GM12878 (cell line): ENCODE measurements around the gene TBC1D10B. TPM values are rescaled to one million over a fixed set of nuclear protein-coding genes. Genes with fewer than 3 reads are reported as not detected.
A peak's percentile ranks its signal among the peaks of the same experiment; 100 is the strongest.

Experiments used
- ATAC-seq: fragments of 200-7000 bp; cut with Tn5 transposase; 3 replicates; pipeline ENCODE4 v1.9.1; 2020; ENCODE audit warnings: mild to moderate bottlenecking, moderate library complexity
- BruUV-seq: library from RNA; stranded (reverse); fragments of 400-500 nt; replicated peaks from 2 replicates; lab custom pipeline; 2021; lab: Mats Ljungman, UMichigan
- CTCF ChIA-PET: fragments of 300-600 bp; sonication (Branson Sonifier 250); formaldehyde crosslinking; extraction: SDS; loops from one replicate; lab custom pipeline; 2021; ENCODE audit warnings: inconsistent platforms; lab: Yijun Ruan, JAX
- POLR2A ChIA-PET: fragments of 350-600 bp; formaldehyde crosslinking; extraction: SDS; loops from one replicate; lab custom pipeline; 2021; ENCODE audit warnings: inconsistent platforms; lab: Charles Lee
- RAD21 ChIA-PET: fragments of 300-600 bp; sonication (Branson Sonifier 250); formaldehyde crosslinking; loops from one replicate; lab custom pipeline; 2023; ENCODE audit warnings: antibody characterized with exemption; ENCODE audit not compliant: unreplicated experiment; lab: Charles Lee
- SMC1A ChIA-PET: fragments of 300-600 bp; sonication (Branson Sonifier 250); formaldehyde crosslinking; loops from one replicate; lab custom pipeline; 2023; ENCODE audit not compliant: unreplicated experiment, uncharacterized antibody; lab: Charles Lee
- DNase-seq: peaks from one replicate; pipeline ENCODE4 v3.0.0-alpha.2; 2011; ENCODE audit warnings: low read depth, low spot score
- FAIRE-seq: peaks from 3 replicates; lab custom pipeline; 2011; peaks lifted over from hg19 to GRCh38; lab: Jason Lieb, UNC
- H2AFZ ChIP-seq: 2 replicates; pipeline ENCODE4 v1.6.0; 2011; ENCODE audit warnings: low read depth, low read length, control low read depth; ENCODE audit not compliant: control insufficient read depth
- H3K27ac ChIP-seq: 2 replicates; pipeline ENCODE4 v1.5.1; 2011; ENCODE audit warnings: control low read depth; ENCODE audit not compliant: control insufficient read depth, insufficient read depth
- H3K27me3 ChIP-seq, 2 experiments: replicated peaks in 1 of 2; 2 replicates each; pipeline versions ENCODE4 v1.6.0 to v1.6.1; 2011; ENCODE audit warnings: low read length in 1 of 2; ENCODE audit not compliant: control insufficient read depth in 2 of 2, insufficient read depth in 2 of 2
- H3K36me3 ChIP-seq, 2 experiments: 2 replicates each; pipeline ENCODE4 v1.5.1; 2011; ENCODE audit warnings: low read length in 1 of 2; ENCODE audit not compliant: control insufficient read depth in 2 of 2, insufficient read depth in 2 of 2
- H3K4me1 ChIP-seq: 2 replicates; pipeline ENCODE4 v1.6.1; 2011; ENCODE audit warnings: mild to moderate bottlenecking, low read length, moderate library complexity, mixed read lengths; ENCODE audit not compliant: control insufficient read depth, insufficient read depth
- H3K4me2 ChIP-seq: 2 replicates; pipeline ENCODE4 v1.6.0; 2011; ENCODE audit warnings: control low read depth; ENCODE audit not compliant: control insufficient read depth, insufficient read depth
- H3K4me3 ChIP-seq: fragments of 200-600 bp; sonication (generic); 2 replicates; pipeline ENCODE4 v1.5.1; 2016
- H3K79me2 ChIP-seq: 2 replicates; pipeline ENCODE4 v1.6.0; 2011; ENCODE audit warnings: low read length; ENCODE audit not compliant: control insufficient read depth, insufficient read depth
- H3K9ac ChIP-seq: 2 replicates; pipeline ENCODE4 v1.8.0; 2011; ENCODE audit warnings: low read length, control low read depth, mixed read lengths; ENCODE audit not compliant: control insufficient read depth, insufficient read depth
- H3K9me3 ChIP-seq: replicated peaks from 3 replicates; pipeline ENCODE4 v1.5.1; 2011; ENCODE audit warnings: mild to moderate bottlenecking, low read length; ENCODE audit not compliant: control insufficient read depth, insufficient read depth
- H4K20me1 ChIP-seq: 2 replicates; pipeline ENCODE4 v1.6.0; 2011; ENCODE audit not compliant: control insufficient read depth, insufficient read depth
- ASH2L ChIP-seq: fragments of 300-600, 200-600 bp; sonication (generic); IDR thresholded peaks from 2 replicates; pipeline ENCODE4 v1.6.1; 2017; ENCODE audit warnings: low read depth, mild to moderate bottlenecking, borderline replicate concordance
- CREM ChIP-seq: IDR thresholded peaks from 2 replicates; pipeline ENCODE4 v1.6.1; 2014; ENCODE audit warnings: antibody characterized with exemption, low read depth
- CUX1 ChIP-seq: IDR thresholded peaks from 2 replicates; pipeline ENCODE4 v1.6.1; 2012; ENCODE audit warnings: improper control_type of control experiment, low read depth, low read length; ENCODE audit not compliant: insufficient replicate concordance
- IKZF2 ChIP-seq, 2 experiments: fragments of 450-650 bp; IDR thresholded peaks; 2 replicates each; pipeline ENCODE4 v1.6.1; 2017; ENCODE audit warnings: mild to moderate bottlenecking in 2 of 2, moderate library complexity in 2 of 2
- MYB ChIP-seq: fragments of 150-350 bp; IDR thresholded peaks from 2 replicates; pipeline ENCODE4 v1.6.1; 2014; ENCODE audit warnings: mild to moderate bottlenecking, low read depth, low read length, borderline replicate concordance
- NFYB ChIP-seq: IDR thresholded peaks from 2 replicates; pipeline ENCODE4 v1.6.1; 2011; ENCODE audit warnings: low read depth, mild to moderate bottlenecking, low read length, improper control_type of control experiment, moderate library complexity; ENCODE audit not compliant: insufficient read depth
- NR2F1 ChIP-seq: fragments of 450-650 bp; conservative IDR thresholded peaks from 2 replicates; pipeline ENCODE4 v1.6.1; 2017; ENCODE audit warnings: mild to moderate bottlenecking
- SMAD1 ChIP-seq: fragments of 450-650 bp; IDR thresholded peaks from 2 replicates; pipeline ENCODE4 v1.6.1; 2018; ENCODE audit warnings: mild to moderate bottlenecking, low read depth; ENCODE audit not compliant: partially characterized antibody
- TCF3 ChIP-seq: IDR thresholded peaks from 2 replicates; pipeline ENCODE4 v1.6.1; 2012; ENCODE audit warnings: low read depth, mild to moderate bottlenecking, low read length, borderline replicate concordance; ENCODE audit not compliant: insufficient read depth
- TCF7 ChIP-seq: IDR thresholded peaks from 2 replicates; pipeline ENCODE4 v1.6.1; 2014; ENCODE audit warnings: antibody characterized with exemption, borderline replicate concordance
- WRNIP1 ChIP-seq: IDR thresholded peaks from 2 replicates; pipeline ENCODE4 v1.6.1; 2011; ENCODE audit warnings: low read depth, low read length, improper control_type of control experiment, borderline replicate concordance
- ZBTB11 ChIP-seq: fragments of 450-650 bp; formaldehyde crosslinking; IDR thresholded peaks from 2 replicates; pipeline ENCODE4 v1.5.0; 2022; ENCODE audit warnings: mild to moderate bottlenecking, missing genetic modification characterization
- WGBS: methylation state at CpG from one replicate; pipeline ENCODE4 v1.1.6; 2016; ENCODE audit warnings: low lambda C conversion rate; ENCODE audit not compliant: insufficient replicate concordance, insufficient coverage; ENCODE audit errors: missing lambda C conversion rate; 5-methylcytosine and 5-hydroxymethylcytosine counted together
- in situ Hi-C: fragments of 300-500 bp; cut with MboI; formaldehyde crosslinking; loops from 9 replicates; pipeline ENCODE4 v1.14.3; 2018; ENCODE audit warnings: mixed read lengths
- intact Hi-C: fragments of 100-400 bp; cut with micrococcal nuclease; formaldehyde crosslinking; loops from one replicate; pipeline ENCODE4 v1.14.2; 2022; ENCODE audit not compliant: unreplicated experiment
- polyA plus RNA-seq, 11 experiments: library from polyadenylated mRNA; depleted of rRNA in 4 of 11; unstranded in 6 of 11; stranded (reverse) in 5 of 11; fragments of >200 nt; fragmentation: Nextera tagmentation in 4 of 11; fragmentation: Illumina TruSeq in 1 of 11; extraction: Ambion mirVana in 4 of 11; extraction: Trizol in 1 of 11; gene quantifications; 1 replicate in 1 of 11; 2 replicates in 10 of 11; pipeline versions ENCODE4 v1.2.1 to v1.2.3, GENCODE V29; 2011 to 2016; ENCODE audit warnings: inconsistent platforms in 2 of 11, missing spikeins in 2 of 11, low read depth in 1 of 11
- total RNA-seq, 4 experiments: library from RNA; depleted of rRNA in 3 of 4; stranded (reverse); fragments of >200 nt in 3 of 4; fragmentation: Illumina TruSeq in 1 of 4; extraction: Trizol in 1 of 4; gene quantifications; 2 replicates each; pipeline versions ENCODE4 v1.2.1 to v1.2.3, GENCODE V29; 2013 to 2021

TBC1D10B gene
- total and polyA plus RNA-seq, 10 of the 15 experiments (the other 5 are each of a cell fraction or from before 2014, with no cell fraction given), result 2.2 to 51.2 (median 11.6) TPM

DNA sequence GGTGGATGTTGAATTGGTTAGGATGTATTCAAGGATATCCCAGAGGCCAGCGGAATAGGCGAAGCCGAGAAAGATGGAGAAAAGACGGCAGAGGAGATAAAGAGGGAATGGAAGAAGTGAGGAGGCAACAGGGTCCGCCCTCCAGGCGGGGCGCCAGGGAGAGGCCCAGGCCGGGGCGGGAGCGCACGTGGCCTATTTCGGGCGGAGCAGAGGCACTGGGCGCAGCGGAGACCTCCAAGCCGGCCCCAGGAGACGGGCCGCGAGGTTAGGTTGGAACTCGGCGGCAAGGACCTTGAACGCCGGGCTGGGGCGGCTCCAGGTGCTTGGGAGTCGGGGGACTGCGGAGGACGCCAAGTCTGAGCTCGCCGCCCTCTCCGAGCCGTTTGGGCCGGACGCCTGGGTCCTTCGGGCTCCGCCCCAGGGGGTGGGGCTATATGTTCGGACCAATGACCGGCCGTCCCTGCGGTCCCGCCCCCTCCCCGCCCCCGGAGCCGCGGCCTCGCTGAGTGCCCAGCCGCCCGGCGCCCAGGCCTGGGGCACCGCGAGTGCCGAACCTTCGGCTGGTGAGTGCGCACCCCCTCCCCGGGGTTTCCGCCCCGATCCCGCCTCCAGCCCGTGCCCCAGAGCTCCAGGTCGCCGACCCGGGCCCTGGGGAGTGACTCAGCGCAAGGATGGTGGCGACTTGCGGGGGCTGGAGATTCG lies 37.0 kb upstream of the TBC1D10B start, which contains the start of gene ZNF771 (continued):
- TF ChIP-seq ZBTB11 (CRISPR knock-in tag) (no peak), TCF7 (no peak)

DNA sequence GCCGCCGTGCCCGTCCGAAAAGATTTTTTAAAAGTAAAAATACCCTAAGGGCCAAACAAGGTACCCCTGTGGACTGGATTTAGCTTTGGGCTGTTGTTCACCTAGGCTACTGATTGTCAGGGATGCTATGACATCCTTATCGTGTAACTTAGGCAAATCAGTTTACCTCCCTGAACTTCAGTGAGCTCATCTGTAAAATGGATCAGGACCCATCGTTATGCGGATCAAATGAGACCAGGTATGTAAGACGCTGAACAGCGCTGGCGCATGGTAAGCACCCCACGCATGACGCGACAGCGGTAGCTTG lies 36.5 kb upstream of the TBC1D10B start:
- ChIA-PET SMC1A (interaction anchor here (0.6 to 3.4 kb wide), 7 partner anchors 11 to 191 kb away, joined by 3 to 15 read pairs (median 5); partner anchors contain the start of genes DCTPP1, SEPTIN1 and ZNF48), CTCF (interaction anchor here (0.6 to 8.1 kb wide), 11 partner anchors 12 to 315 kb away, joined by 3 to 70 read pairs (median 4); partner anchors contain the start of genes DCTPP1, SEPTIN1, TBC1D10B and TBX6), POLR2A (interaction anchor here (0.6 to 2.4 kb wide), 7 partner anchors 9 to 315 kb away, joined by 3 to 12 read pairs (median 6); partner anchors contain the start of genes SEPTIN1, TBX6 and ZNF48), RAD21 (interaction anchor here (0.5 to 4.4 kb wide), 11 partner anchors 11 to 315 kb away, joined by 3 to 33 read pairs (median 7); partner anchors contain the start of genes DCTPP1, SEPTIN1, TBC1D10B and TBX6)
- H3K4me2 ChIP-seq, result peak overlapping the region; percentile 19
- H3K27me3 ChIP-seq, result no peaks in the 10 kb centered on the region; a peak in 1 of 4 replicates
- WGBS, result 21% methylated on average over 14 of the region's 14 CpGs
- no peak overlapping the region for H3K27ac ChIP-seq
- FAIRE-seq (no peak), ATAC-seq (peak; percentile 9), DNase-seq (no peak)
- peak overlapping the region; percentile 0; the same call in 1 of the 2 replicates for H3K9ac ChIP-seq
- peaks cover 14% of the 10 kb centered on the region for H3K4me1 ChIP-seq
- H4K20me1 ChIP-seq, result no peaks in the 10 kb centered on the region
- H3K4me3 ChIP-seq, result peak overlapping the region; percentile 83
- no TSS peak for BruUV-seq
- in situ Hi-C loops, result loop anchor here (5.0 kb wide), 1 partner anchor 314 kb away; the partner anchor contains the start of gene TBX6
- peaks cover 0 to 2% of the 10 kb centered on the region in 2 experiments; a peak in 1 of 4 replicates for H3K36me3 ChIP-seq
- intact Hi-C loops, result loop anchor here (5.0 kb wide), 1 partner anchor 314 kb away; the partner anchor contains the start of gene TBX6
- H2AFZ ChIP-seq, result peak overlapping the region; percentile 55
- H3K9me3 ChIP-seq, result no peaks in the 10 kb centered on the region
- no peaks in the 10 kb centered on the region; the same call in 1 of the 2 replicates for H3K79me2 ChIP-seq
- no peak for TF ChIP-seq TCF3
- TF ChIP-seq IKZF2 (IDR thresholded peaks at IDR 0.05), result 0 out of 4 replicates have a peak, but pooled peaks of 1 of the 2 experiments have one; percentile 49
- TF ChIP-seq CREM, result peak; percentile 8; the same call in 1 of the 2 replicates
- no peak for TF ChIP-seq NFYB
- no peak for TF ChIP-seq ASH2L
- no peak for TF ChIP-seq NR2F1
- no peak for TF ChIP-seq MYB
- TF ChIP-seq WRNIP1, result no peak
- no peak for TF ChIP-seq CUX1
- no peak for TF ChIP-seq SMAD1
